ENCODE measurements around the gene DDX41.

DNA sequence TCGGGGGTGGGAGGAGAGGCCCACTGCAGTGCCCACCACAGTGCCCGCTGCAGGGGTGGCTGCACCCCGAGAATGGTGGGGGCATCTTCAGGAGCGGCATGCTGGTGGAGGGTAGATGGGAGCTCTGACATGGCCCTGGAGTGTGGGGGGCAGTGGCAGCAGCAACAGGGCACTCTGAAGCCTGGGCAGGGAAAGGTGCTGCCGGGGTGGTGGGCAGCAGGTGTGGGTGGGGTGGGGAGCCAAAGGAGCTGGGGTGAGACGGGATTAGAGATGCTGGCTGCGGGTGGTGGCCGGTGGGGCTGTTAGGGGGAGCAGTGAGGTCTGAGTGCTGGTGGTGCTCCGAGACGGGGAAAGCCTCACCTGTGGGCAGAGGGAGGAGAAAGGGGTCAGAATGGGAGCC, 19.6 kb upstream of the DDX41 start:
- TF ChIP-seq POLR2A (IDR thresholded peaks at IDR 0.05) (no peak), CTCF (IDR thresholded peaks at IDR 0.05) (no peak)

Measured in gastroesophageal sphincter (tissue), 3 donors.